ENCODE measurements around the gene MTRF1L.

Gene MTRF1L, protein sequence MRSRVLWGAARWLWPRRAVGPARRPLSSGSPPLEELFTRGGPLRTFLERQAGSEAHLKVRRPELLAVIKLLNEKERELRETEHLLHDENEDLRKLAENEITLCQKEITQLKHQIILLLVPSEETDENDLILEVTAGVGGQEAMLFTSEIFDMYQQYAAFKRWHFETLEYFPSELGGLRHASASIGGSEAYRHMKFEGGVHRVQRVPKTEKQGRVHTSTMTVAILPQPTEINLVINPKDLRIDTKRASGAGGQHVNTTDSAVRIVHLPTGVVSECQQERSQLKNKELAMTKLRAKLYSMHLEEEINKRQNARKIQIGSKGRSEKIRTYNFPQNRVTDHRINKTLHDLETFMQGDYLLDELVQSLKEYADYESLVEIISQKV

DNA sequence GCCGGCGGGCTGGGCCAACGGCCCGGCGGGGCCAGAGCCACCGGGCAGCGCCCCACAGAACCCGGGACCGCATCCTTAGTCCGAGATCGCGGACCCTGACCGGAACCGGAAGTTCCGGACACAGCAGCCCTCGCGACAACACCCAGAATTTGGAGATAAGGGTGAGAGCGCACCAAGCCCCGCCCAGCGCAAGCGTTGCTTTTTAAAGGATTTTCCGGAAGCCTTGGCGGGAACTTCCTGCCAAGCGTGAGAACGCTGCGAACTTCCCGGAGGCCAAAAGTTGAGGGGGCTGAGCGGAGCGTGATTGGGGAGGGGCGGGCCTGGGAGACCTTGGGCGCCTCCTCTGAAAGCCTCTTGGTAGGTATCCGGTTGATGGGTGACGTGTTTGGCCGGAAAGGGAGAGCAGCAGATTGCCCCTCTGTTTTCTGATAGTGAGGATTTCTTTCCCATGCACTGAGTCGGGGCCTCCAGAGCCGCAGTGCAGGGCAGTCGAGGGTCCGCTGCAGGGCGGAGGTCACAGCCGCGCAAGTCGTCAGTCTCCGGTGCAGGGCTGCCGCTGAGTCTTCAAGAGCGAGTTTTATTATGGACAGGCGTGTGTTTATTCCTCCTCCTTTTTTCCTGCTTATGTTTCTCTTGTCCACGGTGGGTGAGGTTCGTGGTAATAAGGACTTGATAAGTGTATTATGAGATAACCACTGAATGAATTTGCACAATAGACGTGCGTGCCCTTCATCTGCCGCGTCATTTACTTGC lies at the start of gene MTRF1L:
Gene MTRF1L, minus strand, starts transcription at position 97 of the 753 bp plus-strand sequence. Its CDS starts 24 bp downstream, at position 73.
- peak; percentile 95 for DNase-seq (ENCODE audit: low read depth, low spot score)

DNA sequence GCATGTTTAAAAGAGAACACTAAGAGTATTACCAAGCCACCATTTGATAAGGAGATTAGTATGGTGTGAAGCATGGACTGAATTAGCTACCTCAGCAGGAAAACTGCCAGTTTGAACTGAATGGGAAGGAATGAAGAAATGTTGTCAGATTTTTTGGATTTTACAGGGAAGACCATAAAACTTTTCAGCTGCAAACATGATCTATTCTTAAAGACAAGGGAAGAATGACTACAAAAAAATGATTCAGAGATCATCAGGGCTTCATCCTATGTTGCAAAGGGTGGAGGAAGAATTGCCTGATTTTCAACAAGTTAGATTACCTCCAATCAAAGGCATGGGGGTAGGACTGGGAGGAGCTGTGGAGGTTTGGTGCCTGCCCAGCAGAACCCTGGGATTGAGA lies 49.3 kb upstream of the MTRF1L start:
- no peak for DNase-seq (ENCODE audit: low read depth, low spot score)

DNA sequence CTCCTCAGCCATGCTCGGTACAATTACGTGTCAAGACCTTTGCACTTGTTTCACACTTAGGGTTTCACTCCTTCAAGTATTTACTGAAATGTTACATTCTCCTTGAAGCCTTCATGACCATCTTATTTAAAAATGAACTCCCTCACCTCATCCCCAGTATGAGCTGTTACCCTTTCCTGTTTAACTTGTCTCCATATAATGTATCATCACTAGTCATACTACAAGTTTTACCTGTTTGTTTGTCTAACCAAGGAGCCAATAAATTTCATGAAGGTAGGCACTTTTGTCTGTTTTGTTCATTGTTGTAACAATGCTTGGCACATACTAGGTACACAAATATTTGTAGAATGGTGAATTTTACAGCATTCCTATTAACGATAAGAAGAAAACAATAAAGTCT lies 46.1 kb upstream of the MTRF1L start:
- no peak for DNase-seq (ENCODE audit: low read depth, low spot score)

DNA sequence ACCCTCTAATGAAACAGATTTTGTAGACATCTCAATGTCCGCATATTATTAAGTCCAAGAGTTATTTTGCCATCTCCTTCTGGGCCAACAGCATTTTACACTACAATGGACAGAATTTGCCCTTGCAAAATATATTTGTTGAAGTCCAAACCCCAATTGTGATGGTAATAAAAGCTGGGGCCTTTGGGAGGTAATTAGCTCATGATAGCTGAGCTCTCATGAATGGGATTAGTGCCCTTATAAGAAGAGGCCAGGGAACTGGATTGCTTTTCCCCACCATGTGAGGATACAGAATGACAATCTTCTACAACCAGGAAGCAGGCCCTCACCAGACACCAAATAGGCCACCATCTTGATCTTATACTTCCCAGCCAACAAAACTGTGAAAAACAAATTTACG lies 44.9 kb upstream of the MTRF1L start:
- no peak for DNase-seq (ENCODE audit: low read depth, low spot score)

DNA sequence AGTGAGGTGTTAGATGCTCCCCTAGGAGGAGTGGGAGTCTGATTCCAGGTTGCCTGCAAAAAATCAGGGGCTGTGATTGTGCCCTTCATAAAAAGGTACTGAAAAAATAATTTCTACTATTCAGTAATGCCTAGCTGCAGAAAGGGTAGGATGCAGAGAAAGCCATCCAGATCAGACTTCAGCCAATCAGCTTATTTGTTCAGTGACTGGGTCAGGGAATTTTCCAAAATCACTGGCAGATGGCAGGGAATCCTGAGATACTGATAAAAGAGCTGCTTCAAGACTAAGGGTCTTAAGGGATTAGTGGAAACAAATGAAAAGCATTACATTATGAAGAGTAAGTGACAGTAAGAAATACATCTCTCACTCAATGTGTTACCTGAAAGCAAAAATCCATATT lies 42.8 kb upstream of the MTRF1L start:
- no peak for DNase-seq (ENCODE audit: low read depth, low spot score)

DNA sequence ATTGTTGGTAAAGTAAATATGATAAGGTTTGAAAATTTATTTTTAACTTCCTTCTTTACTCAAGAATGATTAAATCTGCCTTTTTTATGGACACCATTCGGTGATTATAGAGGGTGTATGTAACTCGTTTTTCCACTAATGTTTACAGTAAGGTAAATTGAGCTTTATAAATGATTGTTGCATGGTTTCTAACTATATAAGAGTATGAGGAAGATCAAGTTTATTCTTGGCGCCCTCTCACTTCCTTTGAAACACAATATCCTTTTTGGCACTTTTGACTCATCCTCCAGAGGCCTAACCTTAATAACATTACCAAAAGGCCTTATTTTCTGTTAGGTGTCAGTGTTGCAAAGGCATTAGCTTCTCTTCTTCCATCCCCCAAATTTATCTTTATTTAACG lies 41.8 kb upstream of the MTRF1L start:
- DNase-seq (ENCODE audit: low read depth, low spot score): no peak

DNA sequence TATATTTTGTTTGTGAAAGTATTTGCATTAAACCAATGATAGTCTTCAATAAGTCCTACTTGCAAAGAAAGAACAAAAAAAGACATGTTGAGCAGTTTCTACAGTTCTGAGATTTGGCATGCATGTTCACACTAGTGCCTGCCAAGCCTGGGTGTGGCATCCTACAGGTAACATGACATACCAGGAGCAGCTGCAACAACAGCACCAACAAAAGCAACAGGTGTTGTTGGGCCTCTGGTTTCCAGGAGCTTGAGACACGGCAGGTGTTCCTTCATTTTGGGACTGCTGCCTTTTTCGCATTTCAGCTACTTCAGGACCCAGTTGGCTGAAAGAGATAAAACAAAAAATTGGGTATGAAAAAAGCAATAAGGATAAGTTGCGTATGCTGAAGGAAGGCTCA lies 41.2 kb upstream of the MTRF1L start:
- DNase-seq (ENCODE audit: low read depth, low spot score): no peak

DNA sequence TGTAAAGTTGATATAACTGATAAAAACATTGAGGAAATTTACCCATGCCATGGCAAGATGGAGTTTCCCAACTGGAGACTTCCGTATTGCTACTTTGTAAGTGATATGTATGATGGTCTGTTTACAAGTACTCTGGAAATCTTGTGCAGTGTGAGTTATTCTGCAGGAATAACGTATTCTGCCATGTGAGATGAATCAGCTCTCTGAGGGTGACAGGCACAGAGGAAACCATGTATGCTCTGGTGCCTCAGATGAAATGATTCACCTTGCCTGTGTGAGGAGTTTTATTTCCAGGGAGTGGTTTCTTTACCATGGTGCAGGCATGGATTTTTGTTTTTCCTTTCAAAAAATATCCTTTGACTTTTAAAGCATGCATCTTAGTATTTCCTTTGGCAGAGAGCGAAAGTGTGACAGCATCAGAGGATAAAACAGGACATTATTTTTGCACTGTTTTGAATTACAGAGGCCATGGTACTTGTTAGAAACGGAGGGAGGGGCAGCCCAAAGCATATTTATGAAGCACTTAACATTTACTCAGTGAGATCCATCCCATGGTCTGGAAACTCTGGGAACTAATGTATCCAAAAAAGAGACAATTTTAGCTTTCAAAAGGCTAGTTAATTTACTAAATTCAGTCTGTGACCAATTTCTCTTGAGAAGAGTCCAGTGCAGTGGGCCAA lies 36.0 kb upstream of the MTRF1L start:
- no peak for DNase-seq (ENCODE audit: low read depth, low spot score)

DNA sequence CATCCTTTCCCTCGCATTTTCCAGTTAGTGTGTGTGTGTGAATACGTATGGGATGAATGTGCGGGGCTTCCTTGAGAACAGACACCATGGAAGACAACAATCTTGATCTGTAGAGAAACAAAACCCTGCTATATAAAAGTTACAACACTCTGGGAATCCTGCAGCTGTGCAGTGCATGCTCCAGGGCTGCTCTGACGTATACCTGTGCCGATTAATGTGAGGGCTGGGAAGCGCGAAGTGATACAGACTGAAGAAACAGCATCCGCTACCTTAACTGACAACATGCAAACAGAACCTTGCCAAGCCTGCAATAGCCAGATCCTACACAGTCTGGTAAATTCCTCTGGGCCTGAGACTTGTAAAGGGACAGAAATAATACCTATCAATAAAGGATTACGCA lies 31.6 kb upstream of the MTRF1L start:
- DNase-seq (ENCODE audit: low read depth, low spot score): no peak

DNA sequence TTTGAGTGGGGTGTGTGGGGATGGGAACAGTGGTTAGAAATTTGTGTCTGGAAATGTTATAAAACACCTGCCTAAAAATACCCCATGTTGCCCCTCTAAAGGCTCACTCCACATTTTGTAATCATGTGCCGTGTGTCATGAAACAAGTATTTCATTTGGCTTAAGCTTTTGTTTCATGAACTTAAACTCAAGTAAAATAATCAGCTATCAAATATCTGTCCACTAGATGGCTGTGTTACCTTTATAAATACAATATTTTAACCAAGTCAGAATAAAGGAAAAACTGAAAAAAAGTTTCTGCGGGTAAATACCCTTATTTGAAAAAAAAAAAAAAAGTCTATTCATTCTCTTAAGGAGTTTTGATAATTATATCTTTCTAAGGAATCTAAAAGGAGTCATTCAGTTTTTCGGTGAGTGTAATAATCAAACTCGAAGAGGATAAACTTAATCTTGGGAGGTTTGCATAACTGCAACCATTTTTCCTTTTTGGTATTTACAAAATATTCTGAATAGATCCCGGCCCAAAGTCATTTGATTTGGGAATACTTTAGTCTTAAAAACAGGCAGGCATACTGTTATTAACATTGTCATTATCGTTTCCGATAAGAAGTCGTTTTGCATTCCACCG lies 29.9 kb upstream of the MTRF1L start:
- no peak for DNase-seq (ENCODE audit: low read depth, low spot score)

DNA sequence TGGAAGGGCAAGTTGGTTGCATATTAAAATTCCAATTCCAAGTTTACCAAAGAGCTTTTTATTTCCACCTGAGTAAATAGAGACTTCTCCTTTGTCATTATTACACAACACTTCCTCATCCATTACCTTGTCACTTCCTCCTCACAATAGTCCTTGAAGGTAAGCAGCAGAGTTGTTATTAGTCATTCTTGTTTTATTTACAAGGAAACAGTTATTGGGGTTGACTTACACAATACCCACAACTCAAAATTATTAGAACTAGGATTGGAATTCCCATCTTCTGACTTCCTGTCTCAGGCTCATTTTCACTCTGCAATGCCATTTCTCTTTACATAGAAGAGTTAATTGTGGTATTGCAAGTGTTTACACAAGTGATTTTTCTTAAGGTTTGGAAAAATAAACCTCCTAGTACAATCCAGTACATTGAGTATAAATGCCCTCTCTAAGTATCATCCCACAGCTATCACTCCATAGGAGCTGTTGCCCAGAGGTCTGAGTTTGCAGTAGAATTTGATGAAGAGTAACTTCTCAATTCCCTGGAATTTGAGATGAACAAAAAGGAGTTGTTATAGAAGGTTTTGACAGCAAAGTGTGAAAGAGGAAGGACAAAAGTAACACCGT lies 28.9 kb upstream of the MTRF1L start:
- no peak for DNase-seq (ENCODE audit: low read depth, low spot score)

DNA sequence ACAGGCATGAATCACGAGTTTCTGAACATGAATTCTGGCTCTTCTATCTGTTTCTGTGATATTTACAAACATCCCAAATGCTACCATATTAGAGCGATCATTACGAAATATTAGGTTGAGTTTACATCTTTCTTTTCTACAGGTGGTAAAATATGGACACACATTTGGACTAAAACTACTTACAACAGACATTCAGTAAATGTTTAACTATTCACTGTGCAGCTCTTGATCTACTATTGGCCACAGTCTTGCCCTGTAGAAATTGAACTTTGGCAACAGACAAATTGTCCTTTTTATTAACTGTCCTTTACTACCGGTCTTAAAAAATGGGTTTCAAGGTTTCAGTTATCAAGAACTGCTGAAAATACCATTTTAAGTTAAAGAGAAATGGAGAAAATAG lies 26.5 kb upstream of the MTRF1L start:
- DNase-seq (ENCODE audit: low read depth, low spot score): no peak

DNA sequence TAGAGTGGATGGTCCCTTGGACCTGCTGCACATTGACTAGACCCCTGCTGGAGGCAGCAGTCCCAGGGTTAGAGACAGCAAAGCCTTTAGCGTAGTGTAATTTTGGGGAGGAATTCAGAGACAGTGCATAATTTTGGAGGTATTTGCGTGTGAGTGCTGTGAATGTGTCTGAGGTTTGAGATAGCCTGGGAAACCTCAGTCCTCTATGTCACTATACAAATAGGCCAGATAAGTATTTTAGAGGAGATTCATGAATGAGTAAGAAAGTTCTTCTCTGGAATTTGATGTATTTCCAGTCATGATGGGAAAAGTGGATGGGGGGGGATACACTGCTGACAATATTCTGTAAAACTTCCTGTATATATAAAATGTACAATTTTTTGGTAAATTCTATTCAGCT lies 25.8 kb upstream of the MTRF1L start:
- DNase-seq (ENCODE audit: low read depth, low spot score): no peak

DNA sequence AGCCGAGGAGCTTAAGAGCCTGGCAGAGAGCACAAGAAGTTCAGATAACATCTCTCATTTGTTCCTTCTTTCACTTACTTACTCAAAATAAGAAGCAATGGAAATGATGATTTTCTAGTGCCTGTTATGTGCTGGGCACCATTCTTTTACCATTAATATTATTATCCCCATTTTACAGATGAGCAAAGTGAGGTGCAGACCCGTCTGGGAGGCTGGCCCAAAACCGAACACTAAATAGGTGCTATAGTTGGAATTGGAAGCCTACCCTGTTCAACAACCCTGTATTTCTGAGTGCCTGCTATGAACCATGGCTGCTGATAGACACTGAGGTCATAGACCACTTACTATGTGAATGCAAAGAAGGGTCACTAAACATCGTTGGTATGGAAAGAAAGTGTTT lies 25.0 kb upstream of the MTRF1L start:
- DNase-seq (ENCODE audit: low read depth, low spot score): no peak

DNA sequence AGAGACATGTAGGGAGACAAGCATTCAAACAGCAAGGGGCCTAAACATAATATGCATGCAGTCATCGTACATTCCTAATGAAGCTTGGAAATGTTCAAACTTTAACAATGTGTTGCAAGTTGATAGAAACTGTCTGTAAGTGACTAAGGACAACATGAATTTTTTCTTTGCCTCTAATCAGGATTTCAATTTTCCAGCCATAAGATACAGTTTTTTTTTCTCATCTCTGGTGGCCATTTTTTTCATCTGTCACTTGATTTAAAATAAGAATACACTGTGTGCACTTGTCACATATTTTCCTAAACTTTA lies 22.2 kb upstream of the MTRF1L start:
- no peak for DNase-seq (ENCODE audit: low read depth, low spot score)

DNA sequence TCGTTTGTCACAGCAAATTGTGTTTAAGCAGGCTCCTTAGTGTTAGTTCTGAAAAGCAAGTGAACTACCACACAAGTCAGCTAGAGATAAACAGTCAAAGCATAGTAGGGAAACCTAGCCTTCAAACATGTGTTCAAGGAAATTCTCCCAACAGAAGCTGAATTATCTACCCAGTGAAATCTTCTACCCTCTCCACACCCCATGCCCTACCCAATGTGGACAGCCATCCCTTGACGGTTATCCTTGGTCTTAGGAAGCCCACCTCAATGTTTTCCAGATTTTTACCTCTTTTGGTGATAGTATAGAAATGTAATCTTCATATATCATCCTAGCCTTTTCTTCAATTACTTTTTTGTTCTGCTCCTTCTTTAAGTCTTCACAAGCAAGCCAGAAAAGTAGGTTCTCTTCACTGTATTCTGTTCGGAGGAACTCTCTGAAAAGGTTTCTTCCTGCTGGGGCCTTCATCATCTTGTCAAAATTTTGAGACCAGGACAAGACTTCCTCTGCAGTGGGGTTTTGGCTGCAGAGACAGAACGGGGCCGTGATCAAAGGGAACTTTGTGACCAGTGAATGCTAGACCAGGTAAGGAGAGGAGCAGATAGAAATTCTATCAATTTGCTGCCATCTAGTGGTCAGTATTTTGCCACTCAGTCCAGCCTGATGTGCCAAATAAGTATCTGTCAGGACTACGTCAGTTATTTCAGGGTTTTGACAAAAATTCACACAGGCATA lies 21.6 kb upstream of the MTRF1L start:
- peak; percentile 45 for DNase-seq (ENCODE audit: low read depth, low spot score)

DNA sequence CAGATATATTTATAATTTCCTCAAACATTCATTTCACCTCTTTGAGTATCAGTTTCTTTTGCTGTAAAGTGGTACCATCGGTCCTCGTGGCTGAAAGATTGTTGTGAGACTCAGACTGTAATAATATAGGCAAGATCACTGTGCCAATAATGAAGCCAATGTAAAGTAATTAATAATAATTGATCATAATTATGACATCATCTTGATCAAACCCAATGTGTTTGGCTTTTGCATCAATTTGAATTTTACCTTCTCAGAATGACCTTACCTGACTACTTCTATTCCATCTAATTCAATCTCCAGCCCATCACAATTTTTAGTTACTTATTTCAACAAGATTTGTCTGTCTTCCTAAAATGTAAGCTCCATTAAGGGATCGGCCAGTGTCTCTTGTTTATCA lies 15.8 kb upstream of the MTRF1L start:
- no peak for DNase-seq (ENCODE audit: low read depth, low spot score)

DNA sequence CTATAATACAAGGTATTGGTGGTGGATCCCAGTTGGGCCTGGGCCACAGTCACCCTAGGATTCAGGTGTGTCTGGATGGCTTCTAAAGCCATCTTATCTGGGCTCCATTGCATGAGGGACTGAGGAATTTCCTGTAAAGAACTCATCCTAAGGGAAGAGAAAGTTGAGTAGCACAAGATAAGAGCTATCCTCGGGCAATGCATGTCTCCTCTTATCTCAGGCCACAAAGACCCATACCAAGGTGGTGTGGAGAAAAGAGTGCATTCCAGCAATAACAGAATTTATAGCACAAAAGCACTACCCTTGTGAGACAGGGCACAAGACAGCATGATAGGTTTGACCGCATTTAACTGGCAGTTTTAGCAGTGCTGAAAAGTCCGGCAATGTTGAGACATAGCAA lies 14.3 kb upstream of the MTRF1L start:
- no peak for DNase-seq (ENCODE audit: low read depth, low spot score)

DNA sequence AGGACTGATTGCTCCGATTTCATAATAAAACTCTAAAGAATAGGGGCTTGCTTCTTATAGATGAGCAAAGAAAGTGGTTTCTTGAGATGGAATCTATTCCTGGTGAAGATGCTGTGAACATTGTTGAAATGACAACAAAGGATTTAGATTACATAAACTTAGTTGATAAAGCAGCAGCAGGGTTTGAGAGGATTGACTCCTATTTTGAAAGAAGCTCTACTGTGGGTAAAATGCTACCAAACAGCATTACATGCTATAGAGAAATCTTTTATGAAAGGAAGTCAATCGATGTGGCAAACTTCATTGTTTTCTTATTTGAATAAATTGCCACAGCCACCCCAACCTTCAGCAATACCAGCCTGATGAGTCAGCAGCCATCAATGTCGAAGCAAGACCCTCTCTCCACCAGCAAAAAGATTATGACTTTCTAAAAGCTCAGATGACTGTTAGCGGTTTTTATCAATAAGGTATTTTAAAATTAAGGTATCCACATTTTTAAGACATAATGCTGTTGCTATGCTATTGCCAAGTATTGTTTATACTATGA lies 12.7 kb upstream of the MTRF1L start:
- DNase-seq (ENCODE audit: low read depth, low spot score): no peak

DNA sequence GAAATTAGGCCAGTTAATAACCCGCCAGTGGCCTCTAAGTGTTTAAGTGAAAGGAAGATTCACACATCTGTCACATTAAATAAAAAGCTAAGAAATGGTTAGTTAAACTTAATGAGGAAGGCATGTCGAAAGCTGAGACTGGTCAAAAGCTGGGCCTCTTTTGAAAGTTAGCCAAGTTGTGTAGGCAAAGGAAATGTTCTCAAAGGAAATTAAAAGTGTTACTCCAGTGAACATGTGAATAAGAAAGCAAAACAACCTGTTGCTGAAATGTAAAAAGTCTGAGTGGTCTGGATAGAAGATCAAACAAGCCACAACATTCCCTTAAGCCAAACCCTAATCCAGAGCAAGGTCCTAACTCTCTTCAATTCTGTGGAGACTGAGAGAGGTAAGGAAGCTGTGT lies 10.9 kb upstream of the MTRF1L start:
- no peak for DNase-seq (ENCODE audit: low read depth, low spot score)

DNA sequence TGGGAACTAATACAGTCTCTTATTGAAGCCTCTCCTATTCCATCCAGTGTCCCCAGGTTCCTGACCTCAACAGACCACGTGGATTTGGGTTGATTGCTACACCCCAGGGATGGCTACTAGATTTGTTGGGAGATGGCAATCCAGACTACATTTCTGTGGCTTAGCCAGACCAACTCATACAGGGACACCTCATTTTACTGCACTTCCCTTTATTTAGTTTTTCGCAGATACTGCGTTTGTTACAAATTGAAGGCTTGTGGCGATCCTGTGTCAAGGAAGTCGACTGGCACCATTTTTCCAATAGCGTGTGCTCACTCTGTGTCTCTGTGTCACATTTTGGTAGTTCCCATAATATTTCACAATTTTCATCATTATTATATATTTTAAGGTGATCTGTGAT lies 10.3 kb upstream of the MTRF1L start:
- DNase-seq (ENCODE audit: low read depth, low spot score): no peak

All from iPS DF 19.7 (cell line).